ENCODE data around the gene PPM1G. TPM values are rescaled to one million over a fixed set of nuclear protein-coding genes. Genes with fewer than 3 reads are reported as not detected.

Gene PPM1G
- total RNA-seq, 2 donors from 2014 or later: 37.7 to 42.4 TPM

DNA sequence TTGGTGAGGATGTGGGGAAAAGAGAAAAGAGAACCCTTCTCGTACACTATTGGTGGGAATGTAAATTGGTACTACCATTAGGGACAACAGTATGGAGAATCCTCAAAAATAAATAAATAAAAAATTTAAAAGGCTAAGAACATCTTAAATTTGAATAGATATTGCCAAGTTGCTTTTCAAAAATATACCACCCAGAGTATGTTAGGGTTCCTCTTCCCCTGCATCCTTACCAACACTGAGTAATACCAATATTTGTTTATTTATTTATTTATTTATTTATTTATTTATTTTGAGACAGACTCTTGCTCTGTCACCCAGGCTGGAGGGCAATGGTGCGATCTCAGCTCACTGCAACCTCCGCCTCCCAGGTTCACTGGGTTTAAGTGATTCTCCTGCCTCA, 13.6 kb upstream of the PPM1G start:
- H3K36me3 ChIP-seq: no peaks in the 10 kb centered on the region
- no peak for DNase-seq (ENCODE audit: low spot score)
- TF ChIP-seq, protein P1, sequence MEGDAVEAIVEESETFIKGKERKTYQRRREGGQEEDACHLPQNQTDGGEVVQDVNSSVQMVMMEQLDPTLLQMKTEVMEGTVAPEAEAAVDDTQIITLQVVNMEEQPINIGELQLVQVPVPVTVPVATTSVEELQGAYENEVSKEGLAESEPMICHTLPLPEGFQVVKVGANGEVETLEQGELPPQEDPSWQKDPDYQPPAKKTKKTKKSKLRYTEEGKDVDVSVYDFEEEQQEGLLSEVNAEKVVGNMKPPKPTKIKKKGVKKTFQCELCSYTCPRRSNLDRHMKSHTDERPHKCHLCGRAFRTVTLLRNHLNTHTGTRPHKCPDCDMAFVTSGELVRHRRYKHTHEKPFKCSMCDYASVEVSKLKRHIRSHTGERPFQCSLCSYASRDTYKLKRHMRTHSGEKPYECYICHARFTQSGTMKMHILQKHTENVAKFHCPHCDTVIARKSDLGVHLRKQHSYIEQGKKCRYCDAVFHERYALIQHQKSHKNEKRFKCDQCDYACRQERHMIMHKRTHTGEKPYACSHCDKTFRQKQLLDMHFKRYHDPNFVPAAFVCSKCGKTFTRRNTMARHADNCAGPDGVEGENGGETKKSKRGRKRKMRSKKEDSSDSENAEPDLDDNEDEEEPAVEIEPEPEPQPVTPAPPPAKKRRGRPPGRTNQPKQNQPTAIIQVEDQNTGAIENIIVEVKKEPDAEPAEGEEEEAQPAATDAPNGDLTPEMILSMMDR (IDR thresholded peaks at IDR 0.05): no peak

DNA sequence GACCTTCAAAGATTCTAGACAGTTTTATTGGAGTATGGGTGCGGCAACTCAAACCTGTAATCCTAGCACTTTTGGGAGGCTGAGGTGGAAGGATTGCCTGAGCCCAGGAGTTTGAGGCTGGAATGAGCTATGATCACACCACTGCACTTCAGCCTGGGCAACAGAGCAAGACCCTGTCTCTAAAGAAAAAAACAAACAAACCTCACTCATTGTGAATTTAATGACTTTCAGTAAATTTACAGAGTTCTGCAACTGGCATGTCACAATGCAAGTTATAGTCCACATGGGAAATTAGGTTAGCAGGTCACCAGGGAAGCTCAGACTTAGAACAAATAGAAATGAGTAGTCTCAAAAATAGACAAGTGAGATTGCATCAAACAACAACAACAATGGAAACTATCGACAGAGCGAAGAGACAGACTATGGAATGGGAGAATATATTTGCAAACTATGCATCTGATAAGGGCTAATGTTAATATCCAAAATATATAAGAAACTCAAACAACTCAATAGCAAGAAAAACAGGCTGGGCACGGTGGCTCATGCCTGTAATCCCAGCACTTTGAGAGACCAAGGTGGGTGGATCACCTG, 12.4 kb upstream of the PPM1G start:
- Histone ChIP-seq H3K9me3 (no peaks in the 10 kb centered on the region), H3K27me3 (no peaks in the 10 kb centered on the region), H3K36me3 (no peaks in the 10 kb centered on the region), H3K4me3 (no peak overlapping the region), H3K27ac (no peak overlapping the region), H3K4me1 (no peaks in the 10 kb centered on the region)
- no peak for DNase-seq (ENCODE audit: low spot score)
- TF ChIP-seq, protein P1 (IDR thresholded peaks at IDR 0.05): no peak

More for the DNA sequence above, 13.6 kb upstream of the PPM1G start:
- no peaks in the 10 kb centered on the region for H3K27me3 ChIP-seq
- no peak overlapping the region for H3K4me3 ChIP-seq
- no peak overlapping the region for H3K27ac ChIP-seq
- H3K4me1 ChIP-seq: no peaks in the 10 kb centered on the region
- H3K9me3 ChIP-seq: no peaks in the 10 kb centered on the region

DNA sequence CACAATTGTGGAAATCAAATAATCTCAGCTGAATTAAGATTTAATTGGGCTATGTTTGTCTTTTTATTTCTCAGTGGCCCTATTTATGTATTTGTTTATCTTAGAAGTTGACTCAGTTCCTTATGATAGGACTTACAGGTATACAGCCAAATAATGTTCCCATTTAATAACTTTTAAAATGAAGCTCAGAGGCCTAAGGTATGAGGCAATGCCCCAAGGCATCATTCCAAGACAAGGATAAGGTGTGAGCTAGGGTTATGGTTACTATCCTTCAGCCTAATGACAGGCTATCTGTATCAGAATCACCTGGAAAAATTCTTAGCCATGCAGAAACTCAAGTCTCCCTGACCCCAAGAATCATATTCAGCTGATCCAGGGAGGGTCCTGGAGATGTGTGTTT, 11.6 kb upstream of the PPM1G start:
- TF ChIP-seq, protein P1 (IDR thresholded peaks at IDR 0.05): no peak
- no peaks in the 10 kb centered on the region for H3K27me3 ChIP-seq
- no peak for DNase-seq (ENCODE audit: low spot score)

DNA sequence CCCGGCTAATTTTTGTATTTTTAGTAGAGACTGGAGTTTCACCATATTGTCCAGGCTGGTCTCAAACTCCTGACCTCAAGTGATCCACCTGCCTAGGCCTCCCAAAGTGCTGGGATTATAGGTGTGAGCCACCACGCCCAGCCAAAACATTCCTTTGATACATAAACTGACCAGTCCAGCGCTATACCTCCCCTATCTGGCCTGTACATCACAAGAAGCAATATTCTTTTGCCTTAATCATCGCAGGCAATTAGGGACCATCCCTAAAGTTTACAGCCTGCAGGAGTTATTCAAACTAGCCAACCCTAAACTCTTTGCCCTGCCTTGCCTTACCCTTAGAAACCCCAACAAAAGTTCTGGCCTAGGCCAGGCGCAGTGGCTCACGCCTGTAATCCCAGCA, 6.8 kb upstream of the PPM1G start:
- Histone ChIP-seq H3K4me3 (no peak overlapping the region), H3K27ac (no peak overlapping the region), H3K27me3 (no peaks in the 10 kb centered on the region), H3K36me3 (no peaks in the 10 kb centered on the region), H3K9me3 (no peaks in the 10 kb centered on the region), H3K4me1 (no peaks in the 10 kb centered on the region)
- no peak for DNase-seq (ENCODE audit: low spot score)
- TF ChIP-seq, protein P1 (IDR thresholded peaks at IDR 0.05): no peak

More for the DNA sequence above, 11.6 kb upstream of the PPM1G start:
- no peak overlapping the region for H3K27ac ChIP-seq
- no peak overlapping the region for H3K4me3 ChIP-seq
- H3K9me3 ChIP-seq: no peaks in the 10 kb centered on the region
- no peaks in the 10 kb centered on the region for H3K4me1 ChIP-seq
- no peaks in the 10 kb centered on the region for H3K36me3 ChIP-seq

DNA sequence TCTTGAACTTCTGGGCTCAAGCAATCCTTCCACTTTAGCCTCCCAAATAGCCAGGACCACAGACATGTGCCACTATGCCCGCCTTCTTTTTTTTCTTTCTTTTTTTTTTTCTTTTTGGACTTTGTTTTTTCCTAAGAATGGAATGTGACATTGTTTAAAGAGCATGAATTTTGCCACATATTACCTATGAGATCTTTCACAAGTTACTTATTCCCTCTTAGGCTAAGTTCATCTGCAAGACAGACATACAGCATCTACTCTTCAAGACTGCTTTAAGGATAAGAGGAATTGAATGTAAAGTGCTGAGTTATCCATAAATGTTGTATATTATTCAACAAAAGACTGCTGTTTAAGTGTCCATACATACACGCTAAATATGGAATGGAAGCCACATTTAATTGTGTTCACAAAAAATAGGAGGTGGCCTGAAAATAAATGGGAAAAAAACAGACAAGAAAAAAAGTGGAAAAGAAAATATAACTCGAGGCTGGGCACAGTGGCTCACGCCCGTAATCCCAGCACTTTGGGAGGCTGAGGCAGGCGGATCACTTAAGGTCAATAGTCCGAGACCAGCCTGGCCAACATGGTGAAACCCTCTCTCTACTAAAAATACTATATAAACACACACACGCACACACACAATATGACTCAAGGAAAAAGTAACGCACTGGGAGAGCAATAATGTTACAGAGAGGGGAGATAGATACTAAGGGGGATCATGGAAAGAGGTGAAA, 3.2 kb upstream of the PPM1G start:
- no peaks in the 10 kb centered on the region for H3K27me3 ChIP-seq

More for the DNA sequence above, 3.2 kb upstream of the PPM1G start:
- Histone ChIP-seq H3K4me1 (peaks cover 0 to 20% of the 10 kb centered on the region in 2 donors), H3K27ac (no peak overlapping the region), H3K36me3 (no peaks in the 10 kb centered on the region), H3K4me3 (no peak overlapping the region), H3K9me3 (no peaks in the 10 kb centered on the region)
- no peak for DNase-seq (ENCODE audit: low spot score)
- TF ChIP-seq, protein P1 (IDR thresholded peaks at IDR 0.05): no peak

Measured in right atrium auricular region (tissue), 2 donors.